ENCODE results near the gene AIFM1.

Gene AIFM1

GRCh38 chrX:130179170-130179569 is 13.5 kb upstream of the AIFM1 start:
- no peak for TF ChIP-seq CTCF (conservative IDR thresholded peaks at IDR 0.05; ENCODE audit: control insufficient read depth, insufficient read depth, low read depth, low read length)
- no peak for DNase-seq (ENCODE audit: low read depth)
- no peak overlapping the region for H3K4me3 ChIP-seq (ENCODE audit: control insufficient read depth, low read depth, low read length)

GRCh38 chrX:130176942-130177341 is 11.3 kb upstream of the AIFM1 start:
- DNase-seq (ENCODE audit: low read depth), result no peak
- no peak overlapping the region for H3K4me3 ChIP-seq (ENCODE audit: control insufficient read depth, low read depth, low read length)
- no peak for TF ChIP-seq CTCF (conservative IDR thresholded peaks at IDR 0.05; ENCODE audit: control insufficient read depth, insufficient read depth, low read depth, low read length)

DNA sequence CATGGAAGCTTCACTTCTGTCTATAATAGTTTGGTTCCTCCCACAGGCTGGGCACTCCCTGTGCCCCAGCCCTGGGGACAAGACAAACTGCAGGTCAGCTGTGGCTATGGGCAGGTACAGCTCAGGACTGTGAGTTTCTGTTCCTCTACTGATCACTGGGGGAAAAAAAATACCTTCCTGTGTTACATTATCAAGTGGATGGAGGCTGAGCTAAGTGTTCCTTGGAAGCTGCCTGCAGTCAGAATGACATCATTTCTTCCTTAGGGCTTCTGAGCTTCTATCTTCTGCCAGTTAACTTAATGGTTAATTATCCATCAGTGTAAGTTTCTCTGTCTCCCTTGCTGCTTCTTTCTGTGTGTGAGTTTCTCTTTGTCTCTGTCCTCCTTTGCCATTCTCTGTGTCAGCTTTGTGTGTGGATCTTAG is 10.7 kb upstream of the AIFM1 start:
- TF ChIP-seq CTCF (conservative IDR thresholded peaks at IDR 0.05; ENCODE audit: control insufficient read depth, insufficient read depth, low read depth, low read length), result no peak
- H3K4me3 ChIP-seq (ENCODE audit: control insufficient read depth, low read depth, low read length), result no peak overlapping the region
- DNase-seq (ENCODE audit: low read depth), result no peak

DNA sequence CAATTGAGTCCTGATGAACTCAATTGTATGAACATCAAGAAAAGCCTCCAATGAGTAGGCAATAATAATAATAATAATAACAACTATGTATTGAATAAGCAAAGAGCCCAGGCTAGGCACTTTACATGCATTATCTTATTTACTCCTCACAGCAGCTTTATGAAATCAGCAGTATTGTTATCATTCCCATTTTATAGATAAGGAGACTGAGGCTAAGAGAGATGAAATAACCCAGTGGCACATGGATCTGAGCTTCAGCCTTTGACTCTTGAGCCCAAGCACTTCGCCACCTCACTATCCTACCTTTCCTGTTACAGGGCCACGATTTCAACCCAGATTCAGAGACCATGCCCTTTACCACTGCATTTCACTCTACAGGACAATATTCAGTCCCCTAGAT is 9.3 kb upstream of the AIFM1 start:
- TF ChIP-seq CTCF (conservative IDR thresholded peaks at IDR 0.05; ENCODE audit: control insufficient read depth, insufficient read depth, low read depth, low read length), result no peak
- DNase-seq (ENCODE audit: low read depth), result no peak
- no peak overlapping the region for H3K4me3 ChIP-seq (ENCODE audit: control insufficient read depth, low read depth, low read length)

- H3K4me3 ChIP-seq (ENCODE audit: control insufficient read depth, low read depth, low read length), result no peak overlapping the region
- peak; percentile 74 for DNase-seq (ENCODE audit: low read depth)
- no peak for TF ChIP-seq CTCF (conservative IDR thresholded peaks at IDR 0.05; ENCODE audit: control insufficient read depth, insufficient read depth, low read depth, low read length)
Observed at GRCh38 chrX:130174045-130174704, 8.5 kb upstream of the AIFM1 start.

GRCh38 chrX:130173190-130173895 is 7.7 kb upstream of the AIFM1 start:
- no peak overlapping the region for H3K4me3 ChIP-seq (ENCODE audit: control insufficient read depth, low read depth, low read length)
- DNase-seq (ENCODE audit: low read depth), result peak; percentile 88
- no peak for TF ChIP-seq CTCF (conservative IDR thresholded peaks at IDR 0.05; ENCODE audit: control insufficient read depth, insufficient read depth, low read depth, low read length)
